OCI-LY3 (cell line): ENCODE data around the gene AP4S1.

Experiments used
- EZH2phosphoT487 ChIP-seq: fragments of 200-600 bp; shearing (Covaris generic); IDR thresholded peaks from 2 replicates; pipeline ENCODE4 v1.6.1; 2018; ENCODE audit warnings: antibody characterized with exemption, mixed run types, low read depth
- TF ChIP-seq, protein P1 (sequence below): fragments of 200-600, 300-600 bp; sonication (generic); IDR thresholded peaks from 2 replicates; pipeline ENCODE4 v1.5.1; 2014; ENCODE audit warnings: antibody characterized with exemption, low read length, low read depth

- TF ChIP-seq, protein P1, sequence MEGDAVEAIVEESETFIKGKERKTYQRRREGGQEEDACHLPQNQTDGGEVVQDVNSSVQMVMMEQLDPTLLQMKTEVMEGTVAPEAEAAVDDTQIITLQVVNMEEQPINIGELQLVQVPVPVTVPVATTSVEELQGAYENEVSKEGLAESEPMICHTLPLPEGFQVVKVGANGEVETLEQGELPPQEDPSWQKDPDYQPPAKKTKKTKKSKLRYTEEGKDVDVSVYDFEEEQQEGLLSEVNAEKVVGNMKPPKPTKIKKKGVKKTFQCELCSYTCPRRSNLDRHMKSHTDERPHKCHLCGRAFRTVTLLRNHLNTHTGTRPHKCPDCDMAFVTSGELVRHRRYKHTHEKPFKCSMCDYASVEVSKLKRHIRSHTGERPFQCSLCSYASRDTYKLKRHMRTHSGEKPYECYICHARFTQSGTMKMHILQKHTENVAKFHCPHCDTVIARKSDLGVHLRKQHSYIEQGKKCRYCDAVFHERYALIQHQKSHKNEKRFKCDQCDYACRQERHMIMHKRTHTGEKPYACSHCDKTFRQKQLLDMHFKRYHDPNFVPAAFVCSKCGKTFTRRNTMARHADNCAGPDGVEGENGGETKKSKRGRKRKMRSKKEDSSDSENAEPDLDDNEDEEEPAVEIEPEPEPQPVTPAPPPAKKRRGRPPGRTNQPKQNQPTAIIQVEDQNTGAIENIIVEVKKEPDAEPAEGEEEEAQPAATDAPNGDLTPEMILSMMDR, result no peak
- no peak for TF ChIP-seq EZH2phosphoT487
These were observed 93.4 kb downstream of the AP4S1 start for GRCh38 chr14:31118892-31119291.
